Activated CD8-positive, alpha-beta memory T cell treated with anti-CD3 and anti-CD28 coated beads for 24 hours (primary cell): Measurements from ENCODE around the gene FHIT.

Experiments used
- DNase-seq: peaks from one replicate; pipeline ENCODE4 v3.0.0-alpha.2; 2020

Gene FHIT

DNA sequence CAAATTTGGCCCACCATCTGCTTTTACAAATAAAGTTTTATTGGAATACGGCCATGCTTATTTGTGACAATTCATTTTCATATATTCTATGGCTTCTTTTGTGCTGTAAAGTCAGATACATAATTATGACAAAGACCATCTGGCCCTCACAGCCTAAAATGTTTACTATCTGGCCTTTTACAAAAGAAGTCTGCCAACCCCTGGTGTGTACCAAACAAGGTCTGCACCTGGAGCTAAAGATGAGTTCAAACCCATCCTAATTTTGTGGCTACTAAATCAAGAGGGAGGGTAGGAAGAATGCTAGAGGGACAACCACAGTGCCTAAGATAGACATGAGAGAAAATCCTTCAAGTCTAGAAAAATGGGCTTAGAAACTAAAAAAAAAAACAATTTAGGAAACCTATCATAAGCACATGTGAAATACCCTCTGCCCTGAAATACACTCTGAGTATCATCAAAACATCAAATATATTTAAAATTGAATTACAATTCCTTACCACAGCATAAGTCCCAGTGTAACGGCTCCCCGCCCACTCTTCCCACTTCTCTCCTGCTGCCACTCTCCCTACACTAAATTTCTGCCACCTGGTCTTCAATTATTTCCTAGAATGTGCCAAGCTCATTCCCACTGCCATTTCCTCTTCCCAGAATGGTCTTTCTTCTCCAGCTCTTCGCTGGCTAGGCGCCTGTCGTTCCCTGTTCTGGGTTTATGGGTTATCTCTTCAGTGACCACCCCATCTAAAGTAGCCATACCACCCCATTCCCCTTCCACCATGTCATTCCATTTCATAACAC is 1250.7 kb downstream of the FHIT start:
- DNase-seq, result no peak

DNA sequence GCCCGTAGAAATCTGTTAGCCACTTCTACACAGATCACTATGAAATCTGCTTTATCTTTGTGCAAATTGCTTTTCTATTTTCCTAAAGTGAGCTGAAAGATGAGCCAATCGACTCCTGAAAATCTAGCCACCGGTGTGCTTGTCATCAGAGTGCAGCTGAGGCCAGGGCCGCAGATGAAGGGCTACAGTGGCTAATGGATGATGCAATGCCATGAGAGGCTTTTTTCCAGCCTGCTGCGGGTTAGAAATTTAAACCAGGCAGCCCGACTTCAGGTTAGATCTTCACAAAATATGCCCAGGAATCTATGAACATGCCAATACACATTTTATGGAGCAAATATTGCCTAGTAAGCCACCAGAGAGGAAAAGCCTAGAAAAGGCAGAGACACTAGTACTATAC is 1253.2 kb downstream of the FHIT start:
- DNase-seq, result no peak

DNA sequence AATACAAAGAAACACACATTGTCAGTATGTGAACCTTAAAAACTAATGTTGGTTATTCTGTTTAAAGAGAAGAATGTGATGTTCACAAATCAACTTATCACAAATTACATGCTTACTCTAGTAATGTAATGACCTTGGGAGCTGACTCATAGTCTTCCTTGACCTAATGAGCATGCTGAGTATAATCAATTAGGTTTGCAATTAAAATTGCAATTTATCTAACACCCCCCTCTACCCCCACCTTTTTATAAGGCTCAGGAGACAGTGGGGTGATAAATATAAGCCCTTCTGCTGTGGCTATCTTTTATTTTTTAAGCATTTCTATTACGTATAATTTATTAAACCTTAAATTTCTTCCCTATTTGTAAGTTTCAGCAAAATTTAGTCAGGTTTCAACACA is 1253.7 kb downstream of the FHIT start:
- no peak for DNase-seq

DNA sequence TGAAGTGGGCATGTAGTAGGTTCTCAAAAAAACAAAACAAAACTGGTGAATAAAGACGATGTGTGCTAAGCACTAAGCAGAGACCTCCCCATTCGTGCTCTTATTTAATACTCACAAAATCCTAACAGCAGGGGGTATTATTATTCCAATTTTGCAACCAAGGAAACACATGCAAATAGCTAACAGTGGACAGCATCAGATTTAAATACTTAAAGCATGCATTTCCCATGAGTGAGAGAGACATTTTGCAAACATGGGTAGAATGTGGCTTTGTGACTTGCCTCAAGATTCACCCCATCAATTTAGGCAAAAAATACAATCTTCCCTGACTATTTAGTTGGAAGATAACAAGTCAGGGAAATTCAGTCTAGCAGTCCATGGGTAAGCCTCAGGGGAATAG is 1255.2 kb downstream of the FHIT start:
- DNase-seq, result no peak

DNA sequence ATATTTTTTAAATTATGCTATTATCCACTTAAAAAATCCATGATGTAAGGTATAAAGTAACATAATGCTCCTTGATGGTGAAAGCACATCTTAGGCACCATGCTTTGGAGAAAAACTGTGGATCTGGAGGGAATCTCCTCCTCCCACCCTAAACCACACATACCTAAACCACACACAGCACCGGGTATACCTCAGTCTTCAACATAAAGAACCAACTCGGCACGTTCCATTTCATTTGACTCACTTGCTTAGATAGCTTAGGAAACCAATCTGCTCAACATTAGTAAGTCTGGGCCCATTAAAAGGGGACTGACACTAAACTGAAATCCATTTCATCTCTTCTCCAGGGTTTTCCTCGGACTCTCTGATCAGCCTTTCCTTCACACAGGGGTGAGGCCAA is 1255.7 kb downstream of the FHIT start:
- DNase-seq, result no peak

DNA sequence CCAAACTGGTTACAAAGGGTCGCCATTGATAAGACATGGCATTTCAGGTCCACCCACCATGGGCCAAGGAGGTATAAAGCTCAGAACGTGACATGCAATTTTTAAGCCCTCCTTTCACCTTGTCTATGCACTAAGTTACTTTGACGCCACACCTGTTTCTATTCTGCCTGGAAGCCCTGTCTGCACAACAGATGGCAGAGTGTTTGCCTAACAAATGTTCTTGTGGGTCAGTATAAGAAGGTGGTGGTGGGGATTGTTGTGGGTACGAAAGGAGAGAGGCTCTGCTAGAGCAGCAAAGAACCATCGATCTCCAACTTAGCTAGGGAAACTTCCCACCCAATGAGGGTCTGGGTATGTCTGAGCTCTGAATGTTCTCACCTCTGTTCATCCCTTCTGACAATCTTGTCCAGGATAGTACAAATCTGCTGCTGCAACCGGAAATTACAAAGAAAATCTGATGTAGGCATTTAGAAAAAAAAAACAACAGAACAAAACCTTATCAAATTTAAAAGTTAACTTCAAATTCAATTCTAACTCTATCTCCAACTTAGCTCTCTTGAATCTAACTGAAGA is 1256.4 kb downstream of the FHIT start:
- DNase-seq, result no peak

DNA sequence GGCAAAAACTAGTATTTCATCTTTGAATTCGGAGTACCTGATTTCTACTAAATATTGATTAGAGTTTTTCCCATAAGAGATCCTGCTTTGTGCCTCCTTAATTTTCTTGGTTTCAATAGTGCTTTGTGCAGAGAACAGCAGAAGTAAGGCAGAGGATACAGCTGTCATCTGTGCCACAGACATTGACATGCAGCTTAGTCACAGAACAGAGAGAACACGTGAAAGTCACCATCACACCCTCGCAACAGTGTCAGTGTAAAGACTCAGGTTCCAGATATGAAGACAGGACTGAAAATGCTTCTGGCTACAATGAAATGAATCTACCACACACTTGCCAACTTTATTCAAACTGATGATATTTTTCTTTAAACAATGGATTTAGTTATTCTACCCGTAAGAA is 1258.7 kb downstream of the FHIT start:
- no peak for DNase-seq

DNA sequence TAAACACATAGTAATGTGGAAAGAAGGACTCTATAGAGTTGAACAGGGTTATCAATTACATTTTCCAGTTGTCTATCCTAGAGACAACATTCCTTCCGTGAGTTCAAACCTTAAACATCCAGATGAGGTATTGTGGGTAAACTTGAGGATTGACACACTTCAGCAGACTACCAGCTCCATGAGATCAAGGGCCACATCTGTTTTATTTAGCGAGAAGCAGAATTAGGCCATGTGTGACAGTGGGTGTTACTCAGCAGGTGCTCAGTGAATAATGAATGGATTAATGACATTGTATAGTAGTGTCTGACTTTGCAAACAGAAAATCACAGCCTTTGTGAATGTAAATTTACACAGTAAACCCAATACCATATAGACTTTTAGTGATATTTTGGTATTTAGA is 1260.3 kb downstream of the FHIT start:
- DNase-seq, result no peak

DNA sequence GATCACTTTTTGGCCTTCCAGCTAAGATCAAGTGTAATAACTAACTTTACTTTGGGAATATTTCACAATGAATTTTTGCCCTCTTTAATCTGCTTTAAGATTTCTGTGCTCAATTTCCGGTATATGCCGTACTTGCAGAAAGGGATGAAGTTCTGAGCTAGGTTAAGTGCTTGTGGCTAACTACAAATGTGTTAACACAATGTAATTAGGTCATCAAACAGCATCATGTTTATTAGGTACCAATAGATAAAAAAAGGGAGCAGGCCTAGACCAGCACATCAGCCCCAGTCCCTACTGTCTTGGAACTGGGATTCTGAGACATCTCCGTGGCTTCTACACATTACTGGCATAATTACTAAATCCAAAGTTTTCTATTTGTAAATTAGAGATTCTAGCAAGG is 1268.7 kb downstream of the FHIT start:
- no peak for DNase-seq

DNA sequence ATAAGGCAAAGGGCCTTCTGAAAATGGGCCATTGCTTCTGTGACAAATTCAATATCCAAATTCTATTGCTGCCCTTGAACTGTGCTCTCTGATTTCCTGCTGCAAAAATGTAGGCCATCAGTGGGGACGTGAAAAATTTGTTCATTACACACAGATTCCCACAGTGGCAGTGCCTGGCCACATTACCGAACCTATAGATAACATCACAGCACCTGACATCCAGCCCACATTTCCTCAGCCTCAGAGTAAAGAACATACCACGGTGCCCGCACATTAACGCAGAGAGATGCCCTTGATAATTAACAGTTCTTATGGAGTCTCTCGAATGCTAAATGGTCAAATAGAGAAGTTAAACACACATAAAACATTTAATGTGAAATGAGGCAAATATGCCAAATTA is 1269.9 kb downstream of the FHIT start:
- DNase-seq, result no peak

DNA sequence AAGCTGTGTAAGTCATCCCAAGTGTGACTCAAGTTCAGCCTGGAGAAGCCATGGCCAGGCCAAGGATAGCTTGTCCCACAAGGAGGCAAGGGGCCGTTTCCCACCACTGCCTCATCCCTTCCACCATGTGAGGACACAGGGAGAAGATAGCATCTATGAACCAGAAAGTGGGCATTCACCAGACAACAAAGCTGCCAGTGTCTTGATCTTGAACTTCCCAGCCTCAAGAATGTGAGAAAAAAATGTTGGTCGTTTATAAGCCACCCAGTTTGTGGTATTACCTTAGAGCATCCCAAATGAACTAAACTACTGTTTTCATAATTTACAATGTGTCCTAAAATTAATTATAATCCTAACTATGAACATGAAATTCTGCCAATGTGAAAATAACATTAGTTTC is 1270.7 kb downstream of the FHIT start:
- no peak for DNase-seq

DNA sequence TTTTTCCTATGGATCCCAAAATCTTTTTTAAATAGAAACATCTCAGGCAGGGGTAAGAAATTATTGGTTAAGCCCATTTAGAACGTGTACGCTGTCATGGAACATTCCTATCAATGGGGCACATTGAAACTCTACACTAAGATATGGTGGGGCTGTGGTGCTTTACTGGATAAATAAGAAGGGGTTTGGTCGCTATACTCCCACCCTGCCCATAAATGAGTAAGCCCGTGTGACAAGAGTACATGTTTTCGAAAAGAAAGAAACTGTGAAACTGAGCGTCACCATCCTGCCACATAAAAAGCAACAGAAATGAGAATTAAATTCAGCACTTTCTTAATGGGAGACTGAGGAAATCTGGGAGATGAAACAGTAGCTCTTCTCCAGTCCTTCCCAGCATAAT is 1271.7 kb downstream of the FHIT start:
- no peak for DNase-seq

DNA sequence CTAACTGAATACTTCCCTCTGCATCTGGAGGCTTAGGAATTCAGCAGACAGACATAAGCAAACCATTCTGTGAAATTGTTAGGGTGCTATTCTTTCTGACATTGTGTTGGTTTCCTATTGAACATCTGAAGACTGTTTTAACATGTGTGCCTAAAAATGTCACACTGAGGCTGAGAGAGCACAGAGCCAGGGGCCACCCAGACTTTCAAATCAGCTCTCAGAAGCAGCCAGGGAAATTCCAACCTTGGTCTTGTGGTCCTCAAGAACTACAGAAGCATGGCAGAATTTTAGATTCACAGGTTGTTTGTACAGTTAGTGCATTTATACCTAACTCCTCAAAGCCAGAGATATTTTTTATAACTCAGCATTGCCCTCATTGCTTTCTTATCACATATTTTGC is 1272.3 kb downstream of the FHIT start:
- no peak for DNase-seq

DNA sequence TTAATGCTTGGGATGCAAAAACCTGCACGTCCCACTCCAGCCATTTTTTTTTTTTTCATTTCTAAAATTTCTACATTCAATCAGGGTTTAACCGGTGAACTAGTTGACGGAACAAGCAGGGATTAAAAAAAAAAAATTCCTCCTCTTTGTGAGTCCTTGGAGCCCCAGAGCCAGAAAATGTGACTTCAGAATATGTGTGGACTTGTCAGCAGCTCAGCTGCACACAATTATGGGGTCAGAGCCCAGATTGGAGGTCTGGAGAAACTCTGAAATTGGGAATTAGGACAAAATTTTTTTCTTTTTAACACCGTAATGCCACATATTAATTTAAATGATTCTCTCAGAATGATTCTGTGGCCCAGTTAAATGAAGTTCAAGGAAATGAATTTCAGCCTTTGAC is 1280.5 kb downstream of the FHIT start:
- no peak for DNase-seq

DNA sequence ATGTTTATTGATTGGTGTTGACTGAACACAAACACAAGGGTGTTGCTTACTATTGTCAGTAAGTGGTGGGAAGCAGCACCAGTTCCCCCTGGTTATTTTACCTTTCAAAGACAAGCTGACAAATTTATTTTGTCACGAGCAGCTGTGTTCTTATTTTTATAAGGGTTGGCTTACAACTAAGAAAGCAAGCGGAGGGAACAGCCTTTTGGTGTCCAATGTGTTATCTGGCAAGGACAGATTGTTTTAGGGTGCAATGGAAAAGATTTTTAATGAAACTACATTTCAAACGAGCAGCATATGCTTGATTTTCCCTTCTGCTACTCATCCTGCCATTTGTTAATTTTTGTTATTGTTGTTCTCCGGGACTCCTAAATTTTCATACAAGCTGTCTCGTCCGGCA is 1280.9 kb downstream of the FHIT start:
- DNase-seq, result no peak

DNA sequence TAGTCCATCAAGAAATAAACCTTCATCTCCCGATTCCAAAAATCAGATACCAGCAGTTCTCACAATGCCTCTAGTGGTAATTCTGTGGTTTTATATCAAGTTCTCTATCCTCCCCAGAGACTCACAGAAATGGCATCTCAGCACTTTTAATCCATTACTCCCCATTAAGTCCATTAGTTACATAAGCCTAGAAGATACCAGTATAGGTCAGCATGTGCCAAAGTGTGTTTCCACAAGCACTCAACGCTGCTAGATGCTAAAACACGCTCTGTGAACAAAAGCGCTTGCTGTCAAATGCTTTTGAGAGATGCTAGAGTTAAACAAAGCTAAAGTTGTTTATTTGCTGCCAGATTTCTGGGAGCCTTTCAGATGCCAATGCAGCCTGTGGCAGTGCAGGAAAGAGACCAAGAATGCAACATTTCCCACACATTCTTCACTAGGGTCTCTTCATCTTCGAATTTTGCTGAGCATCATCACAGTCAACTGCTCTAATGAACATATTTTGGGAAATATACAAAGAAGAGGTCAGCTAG is 1282.7 kb downstream of the FHIT start:
- DNase-seq, result no peak

DNA sequence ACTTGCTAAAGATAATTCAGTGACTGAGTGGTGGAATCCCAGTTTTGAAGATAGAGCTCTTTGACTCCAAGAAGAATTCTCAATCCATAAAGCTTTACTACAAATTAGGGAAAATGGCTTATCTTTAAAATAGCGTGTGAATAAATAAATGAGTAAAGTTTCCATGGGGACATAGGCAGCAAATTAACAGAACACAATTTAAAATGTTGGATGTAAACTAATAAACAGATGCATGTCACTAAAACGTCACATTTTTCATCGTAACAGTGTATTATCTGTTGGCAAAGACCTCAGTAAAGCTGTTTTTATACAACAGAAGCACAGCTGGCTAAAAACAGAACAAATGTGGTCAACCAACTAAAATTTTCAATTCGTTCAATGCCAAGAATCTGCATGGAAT is 1287.6 kb downstream of the FHIT start:
- no peak for DNase-seq

DNA sequence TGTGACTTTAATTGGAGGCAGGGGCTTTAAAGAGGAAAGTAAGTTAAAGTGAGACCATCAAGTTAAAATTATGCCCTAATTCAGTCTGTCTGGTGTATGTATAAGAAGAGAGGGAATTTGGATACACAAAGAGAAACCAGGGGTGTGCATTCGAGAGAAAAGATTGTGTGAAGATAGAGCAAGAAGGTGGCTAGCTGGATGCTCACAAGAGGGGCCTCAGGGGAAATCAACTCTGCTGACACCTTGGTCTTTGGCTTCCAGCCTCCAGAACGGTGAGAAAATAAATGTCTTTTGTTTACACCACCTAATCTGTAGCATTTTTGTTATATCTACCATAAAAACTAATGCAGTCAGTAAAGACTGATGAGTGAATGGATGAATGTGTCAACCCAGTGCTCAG is 1294.1 kb downstream of the FHIT start:
- DNase-seq, result no peak

DNA sequence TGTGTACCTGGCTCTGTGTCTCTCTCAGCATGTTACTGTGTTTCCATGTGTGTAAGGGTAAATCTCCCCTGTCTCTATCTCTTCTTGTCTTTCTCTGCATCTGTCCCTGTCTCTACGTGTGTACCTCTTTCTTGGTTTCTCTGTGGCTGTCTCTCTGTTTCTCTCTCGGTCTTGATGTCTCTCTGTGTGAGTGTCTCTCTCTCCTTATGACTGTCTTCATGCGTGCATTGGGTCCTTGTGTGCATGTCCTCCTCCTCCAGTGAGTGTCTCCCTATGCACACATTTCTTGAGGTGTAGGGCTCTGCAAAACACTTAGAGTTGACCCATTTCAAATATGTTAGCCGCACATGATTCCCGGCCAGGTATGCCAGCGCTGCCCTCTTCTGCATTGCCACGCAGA is 1298.1 kb downstream of the FHIT start:
- no peak for DNase-seq

DNA sequence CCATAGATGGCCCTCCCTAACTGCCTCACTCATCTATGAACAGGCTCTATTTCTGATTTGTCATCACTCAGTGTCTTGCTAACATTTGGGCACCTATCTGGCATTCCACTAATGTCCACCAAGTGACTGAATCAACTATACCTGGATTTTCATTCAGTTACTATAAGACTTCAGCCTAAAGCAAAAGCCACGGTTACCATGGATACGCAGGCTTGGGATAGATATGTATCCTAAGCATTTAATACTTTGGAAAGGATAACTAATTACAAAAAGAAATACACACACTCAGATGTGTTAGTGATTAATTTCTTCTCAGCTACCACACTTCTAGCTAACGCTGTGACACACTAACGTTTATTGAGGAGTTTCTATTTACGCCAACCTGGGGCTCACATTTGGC is 1301.9 kb downstream of the FHIT start:
- no peak for DNase-seq

DNA sequence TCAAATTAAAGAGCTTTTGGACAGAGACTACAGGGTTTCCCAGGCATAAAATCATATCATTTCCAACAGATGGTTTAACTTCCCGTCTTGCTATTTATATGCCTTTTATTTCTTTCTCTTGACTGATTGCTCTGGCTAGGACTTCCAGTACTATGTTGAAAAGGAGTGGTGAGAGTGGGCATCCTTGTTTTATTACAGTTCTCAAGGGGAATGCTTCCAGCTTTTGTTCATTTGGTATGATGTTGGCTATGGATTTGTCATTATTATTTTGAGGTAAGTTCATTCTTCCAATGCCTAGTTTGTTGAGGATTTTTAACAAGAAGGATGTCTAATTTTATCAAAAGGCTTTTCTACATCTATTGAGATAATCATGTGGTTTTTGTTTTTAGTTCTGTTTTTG is 1304.9 kb downstream of the FHIT start:
- DNase-seq, result no peak

DNA sequence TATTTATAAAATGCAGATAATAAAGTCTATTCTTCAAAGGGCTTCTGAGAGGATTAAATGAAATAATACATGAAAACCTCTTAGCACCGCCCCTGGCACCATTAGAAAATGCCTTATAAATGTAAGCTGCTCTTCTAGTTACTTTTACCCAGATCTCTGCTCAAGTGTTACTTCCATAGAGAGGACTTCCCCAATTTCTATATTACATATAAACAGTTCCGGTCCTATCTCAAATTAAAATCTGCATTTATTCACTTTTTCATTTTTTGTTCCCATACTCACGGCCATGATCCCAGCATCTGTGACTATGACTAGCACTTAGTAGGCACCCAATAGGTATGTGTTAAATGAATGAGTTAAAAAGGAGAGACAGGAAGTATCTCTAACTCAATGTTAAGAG is 1310.5 kb downstream of the FHIT start:
- DNase-seq, result no peak

DNA sequence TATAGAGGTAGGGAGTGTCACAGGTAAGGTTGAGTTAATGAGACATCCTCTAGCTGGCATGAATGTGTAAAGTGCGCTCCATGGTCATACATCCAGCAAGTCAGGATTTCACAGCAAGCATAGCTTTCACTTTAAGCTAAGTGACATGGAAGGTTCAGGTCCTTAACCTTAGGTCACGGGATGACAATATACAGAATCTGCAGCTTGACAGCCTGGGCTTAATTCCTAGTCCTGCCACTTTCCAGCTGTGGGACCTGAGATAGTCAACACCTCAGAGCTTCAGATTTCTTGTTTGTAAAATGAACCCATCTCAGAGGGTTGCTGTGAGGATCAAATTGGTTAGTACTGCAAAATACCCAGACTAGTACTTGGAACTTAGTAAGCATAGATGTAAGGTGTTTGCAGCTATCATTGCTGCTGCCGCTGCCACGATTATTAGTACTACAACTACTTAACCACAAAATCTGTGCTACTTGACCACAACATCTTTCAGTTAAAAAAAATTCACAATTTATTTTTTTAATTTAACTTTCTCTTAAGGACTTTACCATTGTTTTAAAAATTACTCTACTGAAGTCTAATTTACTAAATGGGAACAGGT is 1311.3 kb downstream of the FHIT start:
- no peak for DNase-seq

DNA sequence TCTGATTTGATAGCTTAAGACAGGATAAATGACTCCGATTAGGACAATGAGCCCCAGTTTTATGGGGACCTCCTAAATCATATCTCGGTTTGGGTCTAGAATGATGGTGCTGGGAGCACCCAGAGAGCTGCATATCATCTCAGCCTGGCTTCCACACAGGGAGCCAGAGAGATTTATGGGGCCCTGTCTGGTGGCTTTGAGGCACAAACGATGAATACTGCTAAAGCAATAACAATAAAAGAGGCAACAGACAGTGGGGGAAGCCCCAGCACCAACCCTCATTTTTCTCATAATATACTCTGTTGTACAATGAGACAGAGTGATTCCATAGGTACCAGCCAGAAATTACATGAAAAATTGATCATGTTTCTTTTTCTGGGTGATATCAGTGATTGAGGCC is 1312.4 kb downstream of the FHIT start:
- no peak for DNase-seq

DNA sequence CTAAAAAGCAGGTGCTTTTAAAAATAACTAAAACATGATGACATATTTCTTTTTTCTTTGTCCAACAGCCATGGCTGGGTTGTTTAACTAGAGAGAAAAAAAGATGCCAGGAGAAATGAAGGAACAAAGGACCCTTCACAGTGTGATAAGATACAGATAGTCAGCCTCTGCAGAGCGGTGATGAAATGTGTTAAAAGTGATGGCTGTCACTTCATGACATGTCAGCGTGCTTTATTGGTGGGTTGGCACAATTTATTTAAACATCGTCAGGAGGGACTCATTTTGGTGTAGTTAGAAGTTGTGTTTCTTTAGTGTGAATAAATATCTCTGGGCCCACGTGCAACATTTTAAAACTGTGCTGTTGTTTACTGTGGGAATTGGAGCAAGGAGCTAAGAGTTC is 1314.1 kb downstream of the FHIT start:
- DNase-seq, result no peak
